ENCODE data around the gene L3MBTL3.

DNA sequence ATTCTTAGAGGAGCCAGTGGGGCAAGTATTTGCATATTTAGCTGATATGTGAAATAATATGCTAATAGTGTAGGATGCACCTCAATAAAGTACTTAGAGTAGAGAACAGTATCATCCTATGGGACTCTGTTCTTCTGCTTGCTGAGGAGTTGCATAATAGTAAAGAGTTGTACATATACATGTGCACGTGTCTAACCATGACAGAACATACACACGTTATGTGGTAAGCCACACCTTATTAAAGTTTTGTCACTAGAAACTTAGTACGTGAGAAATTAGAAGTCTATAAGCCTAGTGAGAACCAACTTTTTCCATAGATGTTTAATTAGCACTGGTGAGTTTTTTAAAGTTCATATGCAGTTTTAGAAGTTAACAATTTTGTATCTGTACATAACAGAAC is 80.7 kb downstream of the L3MBTL3 start:
- TF ChIP-seq, protein P1, sequence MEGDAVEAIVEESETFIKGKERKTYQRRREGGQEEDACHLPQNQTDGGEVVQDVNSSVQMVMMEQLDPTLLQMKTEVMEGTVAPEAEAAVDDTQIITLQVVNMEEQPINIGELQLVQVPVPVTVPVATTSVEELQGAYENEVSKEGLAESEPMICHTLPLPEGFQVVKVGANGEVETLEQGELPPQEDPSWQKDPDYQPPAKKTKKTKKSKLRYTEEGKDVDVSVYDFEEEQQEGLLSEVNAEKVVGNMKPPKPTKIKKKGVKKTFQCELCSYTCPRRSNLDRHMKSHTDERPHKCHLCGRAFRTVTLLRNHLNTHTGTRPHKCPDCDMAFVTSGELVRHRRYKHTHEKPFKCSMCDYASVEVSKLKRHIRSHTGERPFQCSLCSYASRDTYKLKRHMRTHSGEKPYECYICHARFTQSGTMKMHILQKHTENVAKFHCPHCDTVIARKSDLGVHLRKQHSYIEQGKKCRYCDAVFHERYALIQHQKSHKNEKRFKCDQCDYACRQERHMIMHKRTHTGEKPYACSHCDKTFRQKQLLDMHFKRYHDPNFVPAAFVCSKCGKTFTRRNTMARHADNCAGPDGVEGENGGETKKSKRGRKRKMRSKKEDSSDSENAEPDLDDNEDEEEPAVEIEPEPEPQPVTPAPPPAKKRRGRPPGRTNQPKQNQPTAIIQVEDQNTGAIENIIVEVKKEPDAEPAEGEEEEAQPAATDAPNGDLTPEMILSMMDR (IDR thresholded peaks at IDR 0.05), result no peak
- no peak for TF ChIP-seq ZFX (IDR thresholded peaks at IDR 0.05; ENCODE audit: borderline replicate concordance)

Data from 22Rv1 (cell line).